ENCODE measurements around the gene ZNF2.

- TF ChIP-seq CTCF (IDR thresholded peaks at IDR 0.05) (peak; percentile 67 to 90 (median 83)), POLR2A (IDR thresholded peaks at IDR 0.05) (no peak)
Measured at GRCh38 chr2:95231723-95232122, 66.1 kb downstream of the ZNF2 start.

Data from body of pancreas (tissue), 4 donors.